OCI-LY3 (cell line): ENCODE results near the gene CRIP3.

Experiments
- H2AFZ ChIP-seq: fragments of 200-600, 300-600 bp; shearing (Covaris generic); 2 replicates; pipeline ENCODE4 v1.6.0; 2014; ENCODE audit warnings: antibody characterized with exemption, low read depth, low read length
- H3K27ac ChIP-seq: fragments of 200-600, 300-600 bp; sonication (generic); 2 replicates; pipeline ENCODE4 v1.5.1; 2014; ENCODE audit warnings: mild to moderate bottlenecking, low read length, moderate library complexity, mixed read lengths
- H3K27me3 ChIP-seq: fragments of 200-600, 300-600 bp; sonication (generic); 2 replicates; pipeline ENCODE4 v1.6.1; 2014; ENCODE audit warnings: low read depth, low read length, mixed read lengths
- H3K36me3 ChIP-seq: fragments of 200-600, 300-600 bp; sonication (generic); replicated peaks from 2 replicates; pipeline ENCODE3; 2014; ENCODE audit warnings: low read depth, low read length, mixed read lengths
- H3K4me1 ChIP-seq: fragments of 300-600, 200-600 bp; sonication (generic); 2 replicates; pipeline ENCODE4 v1.6.1; 2014; ENCODE audit warnings: low read length, mixed read lengths
- H3K4me2 ChIP-seq: fragments of 200-600, 300-600 bp; sonication (generic); 2 replicates; pipeline ENCODE4 v1.6.1; 2014; ENCODE audit warnings: low read length, mixed read lengths
- H3K4me3 ChIP-seq: fragments of 300-600, 200-600 bp; sonication (generic); 2 replicates; pipeline ENCODE4 v1.5.1; 2014; ENCODE audit warnings: antibody characterized with exemption, mild to moderate bottlenecking, low read length, moderate library complexity
- H3K79me2 ChIP-seq: fragments of 300-600, 200-600 bp; shearing (Covaris generic); 2 replicates; pipeline ENCODE4 v1.6.1; 2014; ENCODE audit warnings: mild to moderate bottlenecking, low read length, mixed read lengths
- H3K9ac ChIP-seq: fragments of 300-600, 200-600 bp; shearing (Covaris generic); 2 replicates; pipeline ENCODE4 v1.6.0; 2014; ENCODE audit warnings: mild to moderate bottlenecking, low read length, moderate library complexity
- H3K9me3 ChIP-seq: fragments of 200-600, 300-600 bp; shearing (Covaris generic); 2 replicates; pipeline ENCODE4 v1.6.1; 2014; ENCODE audit warnings: low read length, mixed read lengths; ENCODE audit not compliant: insufficient read depth
- H4K20me1 ChIP-seq: fragments of 200-600, 300-600 bp; sonication (generic); 2 replicates; pipeline ENCODE4 v1.6.1; 2016; ENCODE audit warnings: low read length, mixed read lengths; ENCODE audit not compliant: insufficient read depth
- EZH2phosphoT487 ChIP-seq: fragments of 200-600 bp; shearing (Covaris generic); IDR thresholded peaks from 2 replicates; pipeline ENCODE4 v1.6.1; 2018; ENCODE audit warnings: antibody characterized with exemption, mixed run types, low read depth
- TF ChIP-seq, protein P1 (sequence below): fragments of 200-600, 300-600 bp; sonication (generic); IDR thresholded peaks from 2 replicates; pipeline ENCODE4 v1.5.1; 2014; ENCODE audit warnings: antibody characterized with exemption, low read length, low read depth

Gene CRIP3

DNA sequence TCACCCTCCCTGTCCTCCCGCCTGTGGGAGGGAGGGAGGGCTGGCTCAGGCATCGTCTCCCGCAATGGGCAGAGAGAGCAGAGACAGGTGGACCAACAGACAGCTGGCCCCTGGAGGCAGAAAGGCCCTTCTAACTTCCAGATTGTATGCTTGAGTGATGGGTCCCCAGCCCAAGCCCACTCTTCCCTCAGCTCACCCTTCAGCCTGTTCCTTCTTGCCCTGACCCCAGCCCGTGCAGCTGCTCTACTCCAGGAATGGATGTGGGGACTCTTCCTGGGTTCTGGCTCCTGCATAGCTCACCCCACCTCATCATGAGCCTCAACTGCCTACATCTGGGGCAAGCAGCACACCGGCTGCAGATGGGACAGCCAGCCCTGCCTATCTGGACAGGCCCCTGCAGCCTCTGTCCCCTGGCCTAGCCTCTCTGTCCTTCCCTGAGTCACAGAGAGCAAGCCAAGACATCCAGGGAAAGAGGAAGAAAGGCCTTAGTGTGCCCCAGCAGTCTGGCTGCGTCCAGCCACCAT lies 22.1 kb downstream of the CRIP3 start:
- Histone ChIP-seq H3K27ac (no peak overlapping the region), H3K9ac (no peak overlapping the region), H3K36me3 (no peaks in the 10 kb centered on the region), H3K4me2 (no peak overlapping the region), H3K9me3 (no peaks in the 10 kb centered on the region), H3K4me1 (no peaks in the 10 kb centered on the region), H2AFZ (no peak overlapping the region), H3K4me3 (no peak overlapping the region), H3K79me2 (no peaks in the 10 kb centered on the region), H3K27me3 (0 out of 2 replicates have a peak, but pooled peaks cover 6% of the 10 kb centered on the region), H4K20me1 (no peaks in the 10 kb centered on the region)
- TF ChIP-seq EZH2phosphoT487: no peak
- TF ChIP-seq, protein P1, sequence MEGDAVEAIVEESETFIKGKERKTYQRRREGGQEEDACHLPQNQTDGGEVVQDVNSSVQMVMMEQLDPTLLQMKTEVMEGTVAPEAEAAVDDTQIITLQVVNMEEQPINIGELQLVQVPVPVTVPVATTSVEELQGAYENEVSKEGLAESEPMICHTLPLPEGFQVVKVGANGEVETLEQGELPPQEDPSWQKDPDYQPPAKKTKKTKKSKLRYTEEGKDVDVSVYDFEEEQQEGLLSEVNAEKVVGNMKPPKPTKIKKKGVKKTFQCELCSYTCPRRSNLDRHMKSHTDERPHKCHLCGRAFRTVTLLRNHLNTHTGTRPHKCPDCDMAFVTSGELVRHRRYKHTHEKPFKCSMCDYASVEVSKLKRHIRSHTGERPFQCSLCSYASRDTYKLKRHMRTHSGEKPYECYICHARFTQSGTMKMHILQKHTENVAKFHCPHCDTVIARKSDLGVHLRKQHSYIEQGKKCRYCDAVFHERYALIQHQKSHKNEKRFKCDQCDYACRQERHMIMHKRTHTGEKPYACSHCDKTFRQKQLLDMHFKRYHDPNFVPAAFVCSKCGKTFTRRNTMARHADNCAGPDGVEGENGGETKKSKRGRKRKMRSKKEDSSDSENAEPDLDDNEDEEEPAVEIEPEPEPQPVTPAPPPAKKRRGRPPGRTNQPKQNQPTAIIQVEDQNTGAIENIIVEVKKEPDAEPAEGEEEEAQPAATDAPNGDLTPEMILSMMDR: no peak

DNA sequence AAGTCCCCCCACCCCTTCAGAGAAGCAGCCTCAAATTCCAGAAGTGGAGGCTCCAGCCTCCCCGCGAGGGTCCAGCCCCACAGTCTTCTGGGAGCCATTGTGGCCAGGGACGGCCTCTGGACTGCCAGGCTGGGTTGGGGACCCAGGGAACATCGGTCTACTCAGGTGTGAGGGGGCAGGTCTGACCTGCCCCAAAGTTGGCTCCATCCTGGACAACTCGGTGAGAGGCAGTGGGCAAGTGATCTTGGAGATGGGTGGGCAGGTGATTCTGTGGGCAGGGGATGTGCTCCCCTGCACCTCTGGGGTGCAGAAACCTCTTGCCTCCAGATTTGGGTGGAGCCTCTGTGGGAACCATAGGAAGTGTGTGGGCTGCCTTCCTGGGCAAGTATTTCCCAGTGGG lies 22.8 kb downstream of the CRIP3 start:
- no peak for TF ChIP-seq EZH2phosphoT487
- TF ChIP-seq, protein P1: no peak
- no peaks in the 10 kb centered on the region for H3K36me3 ChIP-seq
- H3K79me2 ChIP-seq: no peaks in the 10 kb centered on the region
- H3K27ac ChIP-seq: no peak overlapping the region
- H3K9ac ChIP-seq: no peak overlapping the region
- H3K4me1 ChIP-seq: no peaks in the 10 kb centered on the region
- no peak overlapping the region for H3K4me3 ChIP-seq
- 0 out of 2 replicates have a peak, but pooled peaks cover 6% of the 10 kb centered on the region for H3K27me3 ChIP-seq
- H4K20me1 ChIP-seq: no peaks in the 10 kb centered on the region
- no peak overlapping the region for H3K4me2 ChIP-seq
- H3K9me3 ChIP-seq: no peaks in the 10 kb centered on the region
- no peak overlapping the region for H2AFZ ChIP-seq

DNA sequence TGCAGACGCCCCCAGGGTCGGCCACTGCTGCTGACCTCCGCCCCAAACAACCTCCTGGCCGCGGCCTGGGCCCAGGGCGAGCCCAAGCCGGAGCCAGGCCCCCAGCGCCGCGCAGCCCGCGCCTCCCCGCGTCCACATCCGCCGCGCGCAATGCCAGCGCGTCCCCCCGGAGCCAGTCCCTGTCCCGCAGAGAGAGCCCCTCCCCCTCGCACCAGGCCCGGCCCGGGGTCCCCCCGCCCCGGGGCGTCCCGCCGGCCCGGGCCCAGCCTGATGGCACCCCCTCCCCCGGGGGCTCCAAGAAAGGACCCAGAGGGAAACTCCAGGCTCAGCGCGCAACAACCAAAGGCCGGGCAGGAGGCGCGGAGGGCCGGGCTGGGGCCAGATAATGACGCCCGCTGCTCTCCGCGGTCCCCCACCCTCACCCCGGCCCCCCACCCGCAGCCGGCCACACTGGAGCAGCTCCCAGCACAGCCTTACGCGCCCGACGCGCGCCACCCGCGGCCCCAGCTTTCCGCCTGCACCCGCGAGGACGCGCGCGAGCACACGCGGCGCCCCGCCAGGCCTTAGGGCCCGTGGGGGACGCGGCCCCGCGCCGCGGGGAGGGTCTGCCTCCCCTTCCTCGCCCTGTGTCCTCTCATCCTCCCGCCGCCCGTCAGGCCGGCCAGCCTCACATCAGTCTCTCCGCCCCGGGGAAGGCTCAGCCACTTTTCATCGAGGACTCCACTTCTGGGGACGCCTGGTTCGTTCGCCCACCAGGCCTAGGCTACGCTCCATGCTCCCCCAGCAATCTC lies 23.4 kb downstream of the CRIP3 start:
- H3K9me3 ChIP-seq: no peaks in the 10 kb centered on the region
- H3K79me2 ChIP-seq: no peaks in the 10 kb centered on the region
- no peak overlapping the region for H3K4me2 ChIP-seq
- H2AFZ ChIP-seq: no peak overlapping the region
- H4K20me1 ChIP-seq: no peaks in the 10 kb centered on the region
- H3K36me3 ChIP-seq: no peaks in the 10 kb centered on the region
- H3K4me1 ChIP-seq: no peaks in the 10 kb centered on the region
- H3K27me3 ChIP-seq: peaks cover 10% of the 10 kb centered on the region; the same call in 1 of the 2 replicates
- TF ChIP-seq, protein P1: no peak
- TF ChIP-seq EZH2phosphoT487: no peak
- no peak overlapping the region for H3K27ac ChIP-seq
- no peak overlapping the region for H3K9ac ChIP-seq
- no peak overlapping the region for H3K4me3 ChIP-seq

DNA sequence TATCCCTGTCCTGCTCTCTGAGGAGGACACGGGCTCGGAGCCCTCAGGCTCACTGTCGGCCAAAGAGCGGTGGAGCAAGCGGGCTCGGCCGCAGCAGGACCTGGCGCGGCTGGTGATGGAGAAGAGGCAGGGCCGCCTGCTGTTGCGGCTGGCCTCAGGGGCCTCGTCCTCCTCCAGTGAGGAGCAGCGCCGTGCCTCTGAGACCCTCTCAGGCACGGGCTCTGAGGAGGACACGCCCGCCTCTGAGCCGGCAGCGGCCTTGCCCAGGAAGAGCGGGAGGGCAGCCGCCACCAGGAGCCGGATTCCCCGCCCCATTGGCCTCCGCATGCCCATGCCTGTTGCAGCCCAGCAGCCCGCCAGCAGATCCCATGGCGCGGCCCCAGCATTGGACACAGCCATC lies 24.7 kb downstream of the CRIP3 start:
- no peak overlapping the region for H3K9ac ChIP-seq
- H3K27ac ChIP-seq: no peak overlapping the region
- no peaks in the 10 kb centered on the region for H3K36me3 ChIP-seq
- no peak overlapping the region for H3K4me2 ChIP-seq
- H2AFZ ChIP-seq: no peak overlapping the region
- H4K20me1 ChIP-seq: no peaks in the 10 kb centered on the region
- H3K27me3 ChIP-seq: peaks cover 14% of the 10 kb centered on the region; the same call in 1 of the 2 replicates
- H3K4me1 ChIP-seq: no peaks in the 10 kb centered on the region
- no peaks in the 10 kb centered on the region for H3K79me2 ChIP-seq
- TF ChIP-seq EZH2phosphoT487: no peak
- TF ChIP-seq, protein P1: no peak
- no peaks in the 10 kb centered on the region for H3K9me3 ChIP-seq
- no peak overlapping the region for H3K4me3 ChIP-seq
